GM21515 (cell line): Measurements from ENCODE around the gene DBN1.

ENCODE experiments used
- ATAC-seq: cut with Tn5 transposase; IDR thresholded peaks from one replicate; pipeline ENCODE4 v1.9.1; 2021; ENCODE audit not compliant: unreplicated experiment

DBN1 gene

GRCh38 chr5:177445052-177445916 lies 28.1 kb downstream of the DBN1 start:
- ATAC-seq, result no peak

GRCh38 chr5:177444106-177445051 lies 29.1 kb downstream of the DBN1 start:
- ATAC-seq, result no peak

GRCh38 chr5:177443144-177443983 lies 30.1 kb downstream of the DBN1 start:
- no peak for ATAC-seq

- ATAC-seq, result no peak
These were observed 31.2 kb downstream of the DBN1 start for GRCh38 chr5:177442066-177442826.

- ATAC-seq, result no peak
These were observed 32.2 kb downstream of the DBN1 start for GRCh38 chr5:177440990-177441780.

GRCh38 chr5:177440211-177440989 lies 33.0 kb downstream of the DBN1 start:
- no peak for ATAC-seq

- no peak for ATAC-seq
These were observed 33.8 kb downstream of the DBN1 start for GRCh38 chr5:177439518-177440053.

GRCh38 chr5:177438468-177438867 lies 35.0 kb downstream of the DBN1 start:
- ATAC-seq, result no peak

- no peak for ATAC-seq
These were observed 35.8 kb downstream of the DBN1 start for GRCh38 chr5:177437623-177438022.

- no peak for ATAC-seq
These were observed 37.4 kb downstream of the DBN1 start for GRCh38 chr5:177435847-177436536.

- ATAC-seq, result no peak
These were observed 38.3 kb downstream of the DBN1 start for GRCh38 chr5:177434942-177435738.

GRCh38 chr5:177434437-177434836 lies 39.0 kb downstream of the DBN1 start:
- no peak for ATAC-seq

- ATAC-seq, result no peak
These were observed 39.7 kb downstream of the DBN1 start for GRCh38 chr5:177433658-177434217.

GRCh38 chr5:177432839-177433657 lies 40.4 kb downstream of the DBN1 start:
- ATAC-seq, result no peak

GRCh38 chr5:177432143-177432838 lies 41.1 kb downstream of the DBN1 start:
- no peak for ATAC-seq
